ENCODE measurements around the gene SIL1. TPM values are rescaled to one million over a fixed set of nuclear protein-coding genes. Genes with fewer than 3 reads are reported as not detected.

SIL1 gene
- total and polyA plus RNA-seq, 9 of the 15 experiments (the other 6 are each of a cell fraction or from before 2014, with no cell fraction given), result 1.3 to 30.5 (median 18.1) TPM

DNA sequence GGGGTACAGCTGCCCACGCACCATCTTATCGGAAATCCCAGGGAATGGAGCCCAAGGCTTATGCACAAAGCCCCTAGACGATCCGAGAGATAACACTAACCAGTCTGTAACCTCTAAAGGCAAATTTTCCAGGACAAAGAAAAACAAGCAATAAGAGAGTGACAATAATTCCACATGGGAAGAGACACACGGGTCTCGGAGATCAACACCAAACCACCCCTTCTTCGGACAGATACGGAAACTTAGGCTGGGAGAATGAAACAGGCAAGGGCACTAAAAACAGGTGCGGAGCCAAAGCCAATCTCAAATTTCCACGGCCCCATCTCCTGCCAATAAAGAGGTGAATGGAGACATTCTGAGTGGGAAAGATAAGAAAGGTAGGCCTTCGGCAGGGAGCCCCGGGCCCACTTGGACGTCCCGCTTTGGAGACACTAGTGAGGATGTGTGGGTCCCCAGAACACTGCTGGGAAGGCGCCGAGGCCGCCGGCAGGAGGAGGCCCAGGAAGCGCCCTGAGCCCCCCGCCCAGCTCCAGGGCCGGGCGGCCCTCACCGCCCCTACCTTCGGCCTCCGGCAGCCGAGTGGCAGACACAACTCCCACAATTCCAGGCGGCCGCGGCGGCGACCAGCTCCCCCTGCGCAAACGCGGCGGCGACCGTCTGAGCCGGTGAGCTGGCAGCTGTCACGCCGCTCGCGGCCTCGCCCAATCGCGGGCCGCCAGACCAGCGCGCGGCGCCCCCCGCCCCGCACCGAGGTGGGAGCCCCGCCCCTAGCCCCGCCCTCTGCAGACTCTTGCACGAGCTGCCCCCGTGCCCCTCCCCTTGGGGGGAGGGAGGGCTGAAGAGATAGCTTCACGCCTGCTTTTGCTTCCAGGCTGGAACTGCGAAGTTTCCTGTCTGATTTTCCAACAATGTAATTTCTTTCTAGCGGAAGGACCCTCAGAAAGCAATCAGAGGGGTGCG, at the start of gene SIL1 (continued):
- TF ChIP-seq, protein P1, sequence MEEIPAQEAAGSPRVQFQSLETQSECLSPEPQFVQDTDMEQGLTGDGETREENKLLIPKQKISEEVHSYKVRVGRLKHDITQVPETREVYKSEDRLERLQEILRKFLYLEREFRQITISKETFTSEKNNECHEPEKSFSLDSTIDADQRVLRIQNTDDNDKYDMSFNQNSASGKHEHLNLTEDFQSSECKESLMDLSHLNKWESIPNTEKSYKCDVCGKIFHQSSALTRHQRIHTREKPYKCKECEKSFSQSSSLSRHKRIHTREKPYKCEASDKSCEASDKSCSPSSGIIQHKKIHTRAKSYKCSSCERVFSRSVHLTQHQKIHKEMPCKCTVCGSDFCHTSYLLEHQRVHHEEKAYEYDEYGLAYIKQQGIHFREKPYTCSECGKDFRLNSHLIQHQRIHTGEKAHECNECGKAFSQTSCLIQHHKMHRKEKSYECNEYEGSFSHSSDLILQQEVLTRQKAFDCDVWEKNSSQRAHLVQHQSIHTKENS (CRISPR knock-in tag; IDR thresholded peaks at IDR 0.05), result no peak
- TF ChIP-seq MCM2 (IDR thresholded peaks at IDR 0.05; ENCODE audit: low read depth), result no peak
- TF ChIP-seq, protein P2, sequence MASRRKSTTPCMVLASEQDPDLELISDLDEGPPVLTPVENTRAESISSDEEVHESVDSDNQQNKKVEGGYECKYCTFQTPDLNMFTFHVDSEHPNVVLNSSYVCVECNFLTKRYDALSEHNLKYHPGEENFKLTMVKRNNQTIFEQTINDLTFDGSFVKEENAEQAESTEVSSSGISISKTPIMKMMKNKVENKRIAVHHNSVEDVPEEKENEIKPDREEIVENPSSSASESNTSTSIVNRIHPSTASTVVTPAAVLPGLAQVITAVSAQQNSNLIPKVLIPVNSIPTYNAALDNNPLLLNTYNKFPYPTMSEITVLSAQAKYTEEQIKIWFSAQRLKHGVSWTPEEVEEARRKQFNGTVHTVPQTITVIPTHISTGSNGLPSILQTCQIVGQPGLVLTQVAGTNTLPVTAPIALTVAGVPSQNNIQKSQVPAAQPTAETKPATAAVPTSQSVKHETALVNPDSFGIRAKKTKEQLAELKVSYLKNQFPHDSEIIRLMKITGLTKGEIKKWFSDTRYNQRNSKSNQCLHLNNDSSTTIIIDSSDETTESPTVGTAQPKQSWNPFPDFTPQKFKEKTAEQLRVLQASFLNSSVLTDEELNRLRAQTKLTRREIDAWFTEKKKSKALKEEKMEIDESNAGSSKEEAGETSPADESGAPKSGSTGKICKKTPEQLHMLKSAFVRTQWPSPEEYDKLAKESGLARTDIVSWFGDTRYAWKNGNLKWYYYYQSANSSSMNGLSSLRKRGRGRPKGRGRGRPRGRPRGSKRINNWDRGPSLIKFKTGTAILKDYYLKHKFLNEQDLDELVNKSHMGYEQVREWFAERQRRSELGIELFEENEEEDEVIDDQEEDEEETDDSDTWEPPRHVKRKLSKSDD (conservative IDR thresholded peaks at IDR 0.05; ENCODE audit: low read length), result no peak
- no peak for TF ChIP-seq ZNF644 (tag; IDR thresholded peaks at IDR 0.05; ENCODE audit: low read depth)
- peak; percentile 54; the same call in 1 of the 2 replicates for TF ChIP-seq CTBP1 (IDR thresholded peaks at IDR 0.05; ENCODE audit: borderline replicate concordance)
- no peak for TF ChIP-seq HMG20B (CRISPR knock-in tag; IDR thresholded peaks at IDR 0.05)
- TF ChIP-seq TEAD2 (tag; IDR thresholded peaks at IDR 0.05), result no peak
- TF ChIP-seq, protein P3, sequence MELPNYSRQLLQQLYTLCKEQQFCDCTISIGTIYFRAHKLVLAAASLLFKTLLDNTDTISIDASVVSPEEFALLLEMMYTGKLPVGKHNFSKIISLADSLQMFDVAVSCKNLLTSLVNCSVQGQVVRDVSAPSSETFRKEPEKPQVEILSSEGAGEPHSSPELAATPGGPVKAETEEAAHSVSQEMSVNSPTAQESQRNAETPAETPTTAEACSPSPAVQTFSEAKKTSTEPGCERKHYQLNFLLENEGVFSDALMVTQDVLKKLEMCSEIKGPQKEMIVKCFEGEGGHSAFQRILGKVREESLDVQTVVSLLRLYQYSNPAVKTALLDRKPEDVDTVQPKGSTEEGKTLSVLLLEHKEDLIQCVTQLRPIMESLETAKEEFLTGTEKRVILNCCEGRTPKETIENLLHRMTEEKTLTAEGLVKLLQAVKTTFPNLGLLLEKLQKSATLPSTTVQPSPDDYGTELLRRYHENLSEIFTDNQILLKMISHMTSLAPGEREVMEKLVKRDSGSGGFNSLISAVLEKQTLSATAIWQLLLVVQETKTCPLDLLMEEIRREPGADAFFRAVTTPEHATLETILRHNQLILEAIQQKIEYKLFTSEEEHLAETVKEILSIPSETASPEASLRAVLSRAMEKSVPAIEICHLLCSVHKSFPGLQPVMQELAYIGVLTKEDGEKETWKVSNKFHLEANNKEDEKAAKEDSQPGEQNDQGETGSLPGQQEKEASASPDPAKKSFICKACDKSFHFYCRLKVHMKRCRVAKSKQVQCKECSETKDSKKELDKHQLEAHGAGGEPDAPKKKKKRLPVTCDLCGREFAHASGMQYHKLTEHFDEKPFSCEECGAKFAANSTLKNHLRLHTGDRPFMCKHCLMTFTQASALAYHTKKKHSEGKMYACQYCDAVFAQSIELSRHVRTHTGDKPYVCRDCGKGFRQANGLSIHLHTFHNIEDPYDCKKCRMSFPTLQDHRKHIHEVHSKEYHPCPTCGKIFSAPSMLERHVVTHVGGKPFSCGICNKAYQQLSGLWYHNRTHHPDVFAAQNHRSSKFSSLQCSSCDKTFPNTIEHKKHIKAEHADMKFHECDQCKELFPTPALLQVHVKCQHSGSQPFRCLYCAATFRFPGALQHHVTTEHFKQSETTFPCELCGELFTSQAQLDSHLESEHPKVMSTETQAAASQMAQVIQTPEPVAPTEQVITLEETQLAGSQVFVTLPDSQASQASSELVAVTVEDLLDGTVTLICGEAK (IDR thresholded peaks at IDR 0.05), result peak; percentile 50; the same call in 1 of the 2 replicates
- TF ChIP-seq, protein P3 (CRISPR knock-in tag; IDR thresholded peaks at IDR 0.05), result no peak
- TF ChIP-seq ZNF561 (CRISPR knock-in tag; conservative IDR thresholded peaks at IDR 0.05), result no peak
- no peak for TF ChIP-seq ZNF133 (CRISPR knock-in tag; IDR thresholded peaks at IDR 0.05)
- TF ChIP-seq TAL1 (IDR thresholded peaks at IDR 0.05), result peak; percentile 38; the same call in 1 of the 2 replicates
- no peak for TF ChIP-seq ELF1 (tag; IDR thresholded peaks at IDR 0.05)
